Tibial nerve (tissue), 4 donors: ENCODE data around the gene PAQR6. TPM values are rescaled to one million over a fixed set of nuclear protein-coding genes. Genes with fewer than 3 reads are reported as not detected.
"Not testable (repeated sequence)": the region's sequence is repeated elsewhere in the genome, so short reads cannot be mapped to it uniquely, and the experiment has no call there.

Source experiments
- DNase-seq, 2 donors: peaks; one replicate each; pipeline ENCODE4 v3.0.0-alpha.2; 2019; ENCODE audit warnings: low spot score in 2 of 2
- H3K27ac ChIP-seq, 4 donors: fragments of 200-600 bp; sonication (generic) in 3 of 4; one replicate each; pipeline ENCODE4 v1.5.1; 2017 to 2019; ENCODE audit warnings: mild to moderate bottlenecking in 1 of 4
- H3K27me3 ChIP-seq, 2 donors: fragments of 200-600 bp; sonication (generic) in 1 of 2; one replicate each; pipeline versions ENCODE4 v1.5.1 to v1.6.0; 2017 to 2019
- H3K36me3 ChIP-seq, 3 donors: fragments of 200-600 bp; sonication (generic); one replicate each; pipeline ENCODE4 v1.5.1; 2018 to 2019
- H3K4me1 ChIP-seq, 4 donors: fragments of 200-600 bp; sonication (generic) in 3 of 4; one replicate each; pipeline ENCODE4 v1.5.1; 2017 to 2019
- H3K4me3 ChIP-seq, 4 donors: fragments of 200-600 bp; sonication (generic) in 3 of 4; one replicate each; pipeline ENCODE4 v1.5.1; 2017 to 2019; ENCODE audit warnings: mild to moderate bottlenecking in 1 of 4, moderate library complexity in 1 of 4
- H3K9me3 ChIP-seq, 4 donors: fragments of 200-600 bp; sonication (generic) in 3 of 4; one replicate each; pipeline ENCODE4 v1.5.1; 2017 to 2019
- CTCF ChIP-seq, 5 experiments: fragments of 200-600 bp in 3 of 5; fragments of 450-650 bp in 2 of 5; sonication (generic) in 3 of 5; IDR thresholded peaks; one replicate each; pipeline ENCODE4 v1.5.1; 2016 to 2019; ENCODE audit warnings: antibody characterized with exemption in 5 of 5, mild to moderate bottlenecking in 3 of 5, moderate library complexity in 2 of 5
- EP300 ChIP-seq, 2 donors: sonication (generic); formaldehyde crosslinking; IDR thresholded peaks; one replicate each; pipeline ENCODE4 v1.6.1; 2017; ENCODE audit warnings: antibody characterized with exemption in 2 of 2, mild to moderate bottlenecking in 1 of 2
- POLR2A ChIP-seq, 2 donors: fragments of 450-650 bp; IDR thresholded peaks; one replicate each; pipeline ENCODE4 v1.6.1; 2017; ENCODE audit warnings: antibody characterized with exemption in 2 of 2, mild to moderate bottlenecking in 2 of 2, moderate library complexity in 2 of 2
- WGBS, 2 donors: methylation state at CpG; one replicate each; pipeline ENCODE4 v1.1.5; 2018; 5-methylcytosine and 5-hydroxymethylcytosine counted together
- total RNA-seq, 4 donors: library from RNA; depleted of rRNA; stranded (reverse); fragments of >200 nt; gene quantifications; one replicate each; pipeline ENCODE4 v1.1.0, GENCODE V29; 2016

The PAQR6 gene
- total RNA-seq, 4 donors from 2014 or later = 26.4 to 44.6 (median 31.2) TPM

GRCh38 chr1:156220226-156220625 is 27.6 kb downstream of the PAQR6 start:
- Histone ChIP-seq H3K9me3 (no peaks in the 10 kb centered on the region), H3K27me3 (no peaks in the 10 kb centered on the region), H3K36me3 (peaks cover 0 to 47% (median 3%) of the 10 kb centered on the region in 3 donors), H3K4me1 (peaks cover 0 to 22% (median 3%) of the 10 kb centered on the region in 4 donors), H3K27ac (no peak overlapping the region), H3K4me3 (no peak overlapping the region)
- TF ChIP-seq EP300 (IDR thresholded peaks at IDR 0.05) = no peak
- no peak for TF ChIP-seq POLR2A (IDR thresholded peaks at IDR 0.05)
- TF ChIP-seq CTCF (IDR thresholded peaks at IDR 0.05) = no peak
- 97 to 98% methylated on average over 9 of the region's 9 CpGs for WGBS, 2 donors
- DNase-seq = no peak

GRCh38 chr1:156217871-156218270 is 30.0 kb downstream of the PAQR6 start:
- Histone ChIP-seq H3K27ac (peak overlapping the region in 1 of 4 donors; percentile 29), H3K4me1 (peaks cover 0 to 36% (median 11%) of the 10 kb centered on the region in 4 donors), H3K27me3 (no peaks in the 10 kb centered on the region), H3K36me3 (peaks cover 0 to 35% (median 0%) of the 10 kb centered on the region in 3 donors), H3K4me3 (no peak overlapping the region), H3K9me3 (no peaks in the 10 kb centered on the region)
- TF ChIP-seq CTCF (IDR thresholded peaks at IDR 0.05) = no peak
- TF ChIP-seq EP300 (IDR thresholded peaks at IDR 0.05) = peak in 1 of 2 donors; percentile 57
- TF ChIP-seq POLR2A (IDR thresholded peaks at IDR 0.05) = no peak
- WGBS, 2 donors = 56 to 74% methylated on average over 2 of the region's 2 CpGs
- DNase-seq = no peak

GRCh38 chr1:156216361-156217086 is 31.3 kb downstream of the PAQR6 start:
- H3K4me3 ChIP-seq, H3K27me3 ChIP-seq, DNase-seq, H3K9me3 ChIP-seq, H3K27ac ChIP-seq: not testable (repeated sequence)
- peaks cover 0 to 25% (median 0%) of the 10 kb centered on the region in 3 donors for H3K36me3 ChIP-seq
- peaks cover 0 to 44% (median 14%) of the 10 kb centered on the region in 4 donors for H3K4me1 ChIP-seq
- WGBS, 2 donors = 94 to 98% methylated on average over 49 to 54 of the region's 55 CpGs

- WGBS, 2 donors = 80 to 83% methylated on average over 16 of the region's 16 CpGs
- Histone ChIP-seq H3K27me3 (no peaks in the 10 kb centered on the region), H3K4me3 (peak overlapping the region; percentile 65 to 73 (median 71)), H3K36me3 (peaks cover 0 to 28% (median 0%) of the 10 kb centered on the region in 3 donors), H3K27ac (peak overlapping the region; percentile 93 to 99 (median 96)), H3K9me3 (no peaks in the 10 kb centered on the region), H3K4me1 (peaks cover 0 to 44% (median 14%) of the 10 kb centered on the region in 4 donors)
- TF ChIP-seq POLR2A (IDR thresholded peaks at IDR 0.05) (no peak), EP300 (IDR thresholded peaks at IDR 0.05) (no peak), CTCF (IDR thresholded peaks at IDR 0.05) (no peak)
- no peak for DNase-seq
Observed at GRCh38 chr1:156214024-156214748, 33.7 kb downstream of the PAQR6 start.

- Histone ChIP-seq H3K27me3 (no peaks in the 10 kb centered on the region), H3K36me3 (peaks cover 0 to 34% (median 0%) of the 10 kb centered on the region in 3 donors), H3K9me3 (no peaks in the 10 kb centered on the region), H3K27ac (peak overlapping the region; percentile 93 to 99 (median 96)), H3K4me3 (peak overlapping the region; percentile 65 to 73 (median 71)), H3K4me1 (peaks cover 0 to 44% (median 14%) of the 10 kb centered on the region in 4 donors)
- DNase-seq = no peak
- TF ChIP-seq CTCF (IDR thresholded peaks at IDR 0.05) = no peak
- 20 to 21% methylated on average over 11 of the region's 11 CpGs for WGBS, 2 donors
Observed at GRCh38 chr1:156213644-156213966, 34.3 kb downstream of the PAQR6 start.
